Measurements from ENCODE around the gene PUSL1. TPM values are rescaled to one million over a fixed set of nuclear protein-coding genes. Genes with fewer than 3 reads are reported as not detected.

PUSL1 gene
- 19.0 TPM for total RNA-seq

DNA sequence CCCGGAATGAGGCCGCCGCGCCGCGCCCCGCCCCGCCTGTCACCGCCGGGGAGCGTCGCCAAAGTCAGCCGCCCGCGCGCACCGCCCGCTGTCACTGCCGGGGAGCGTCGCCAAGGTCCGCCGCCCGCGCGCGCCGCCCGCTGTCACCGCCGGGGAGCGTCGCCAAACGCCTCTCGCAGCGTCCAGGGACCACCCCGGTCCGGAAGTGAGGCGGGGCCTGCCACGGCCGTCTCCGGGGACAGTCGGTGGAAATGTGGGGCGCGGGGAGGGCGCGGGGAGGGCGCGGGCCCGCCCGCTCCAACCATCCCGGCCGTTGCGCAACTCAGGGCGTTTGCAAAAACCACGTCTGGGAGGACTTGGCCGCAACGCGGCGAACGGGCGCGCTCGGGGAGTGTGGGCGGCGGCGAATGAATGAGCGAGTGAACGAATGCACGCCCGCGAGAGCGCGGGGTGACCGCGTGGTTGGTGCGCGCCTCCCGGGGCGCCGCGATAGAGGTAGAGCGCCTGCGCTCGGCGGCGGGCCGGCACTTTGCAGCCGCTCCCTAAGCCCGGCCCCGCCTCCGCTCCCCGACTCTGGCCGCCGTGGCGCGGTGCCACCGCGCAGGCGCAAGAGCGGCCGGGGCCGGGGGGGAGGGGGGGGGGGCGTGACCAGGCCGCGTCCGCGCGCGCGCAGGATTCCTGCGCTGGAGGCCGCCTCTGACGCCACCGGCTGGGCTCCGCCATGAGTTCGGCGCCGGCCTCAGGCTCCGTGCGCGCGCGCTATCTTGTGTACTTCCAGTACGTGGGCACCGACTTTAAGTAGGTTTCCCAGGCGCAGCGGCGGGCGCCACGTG lies at the start of gene PUSL1, which contains the start of gene ACAP3:
Gene PUSL1 (plus strand): TSS at position 675 of the 833 bp plus-strand sequence. CDS start 47 bp downstream, at position 722.
Gene ACAP3 (minus strand): TSS at position 8 of the 833 bp plus-strand sequence. CDS start 115 bp downstream, outside the sequence.
- peak; percentile 87 for DNase-seq (ENCODE audit: low spot score)

- DNase-seq (ENCODE audit: low spot score) = no peak
Measured at GRCh38 chr1:1259119-1259488, 49.3 kb upstream of the PUSL1 start.

DNA sequence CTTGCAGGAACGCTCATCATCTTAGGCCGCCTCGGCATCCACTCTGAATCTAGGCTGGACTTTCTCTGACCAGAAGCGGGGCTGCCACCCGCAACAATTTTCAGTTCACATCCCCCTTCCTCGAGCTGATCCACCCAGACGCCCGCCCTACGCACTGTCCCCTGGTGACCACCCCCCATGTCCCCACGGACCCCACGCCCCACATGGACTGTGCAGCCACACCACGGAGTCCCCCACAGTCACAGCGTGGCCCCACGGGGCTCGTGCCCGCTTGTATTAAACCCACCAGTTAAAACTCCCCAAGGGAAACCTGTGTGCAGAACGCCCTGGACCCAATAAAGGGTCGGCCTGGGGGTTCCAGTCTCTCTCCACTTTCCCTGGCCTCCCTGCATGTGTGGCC lies 48.9 kb upstream of the PUSL1 start:
- no peak for DNase-seq (ENCODE audit: low spot score)

- DNase-seq (ENCODE audit: low spot score) = no peak
Measured at GRCh38 chr1:1259951-1260600, 48.3 kb upstream of the PUSL1 start.

DNA sequence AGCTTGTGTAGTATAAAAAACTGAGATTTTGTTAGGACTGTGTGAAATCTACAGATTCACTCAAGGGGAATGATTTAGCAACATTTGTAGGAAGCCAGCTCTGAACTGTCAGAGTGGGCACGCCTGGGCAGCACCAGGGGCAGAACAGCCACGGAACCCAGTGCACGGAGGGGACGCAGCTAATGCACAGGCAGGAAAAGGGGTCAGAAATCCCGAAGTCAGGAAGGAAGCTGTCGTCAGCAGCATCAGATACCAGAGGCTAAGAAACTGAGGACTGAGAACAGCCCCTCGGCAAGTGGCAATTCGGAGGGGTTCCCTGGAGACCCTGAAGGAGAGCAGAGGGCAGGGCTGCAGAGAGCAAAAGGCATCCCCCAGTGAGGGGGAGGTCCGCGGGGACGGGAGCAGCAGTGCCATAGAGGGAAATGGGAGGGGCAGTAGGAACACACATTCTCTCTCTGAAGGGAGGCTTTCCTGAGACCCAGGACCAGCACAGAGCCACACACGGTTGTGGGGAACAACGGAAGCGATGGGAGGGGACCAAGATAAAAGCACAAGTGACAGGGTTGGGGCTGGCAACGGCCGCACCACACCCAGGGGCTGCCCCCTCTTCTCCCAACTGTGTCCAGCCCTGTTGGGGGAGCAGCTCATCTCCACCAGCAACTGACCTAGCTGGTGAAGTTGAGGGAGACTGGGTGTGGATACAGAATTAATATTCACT lies 47.4 kb upstream of the PUSL1 start:
- no peak for DNase-seq (ENCODE audit: low spot score)

- no peak for DNase-seq (ENCODE audit: low spot score)
Measured at GRCh38 chr1:1262071-1262470, 46.3 kb upstream of the PUSL1 start.

GRCh38 chr1:1262758-1263157 lies 45.6 kb upstream of the PUSL1 start:
- no peak for DNase-seq (ENCODE audit: low spot score)

DNA sequence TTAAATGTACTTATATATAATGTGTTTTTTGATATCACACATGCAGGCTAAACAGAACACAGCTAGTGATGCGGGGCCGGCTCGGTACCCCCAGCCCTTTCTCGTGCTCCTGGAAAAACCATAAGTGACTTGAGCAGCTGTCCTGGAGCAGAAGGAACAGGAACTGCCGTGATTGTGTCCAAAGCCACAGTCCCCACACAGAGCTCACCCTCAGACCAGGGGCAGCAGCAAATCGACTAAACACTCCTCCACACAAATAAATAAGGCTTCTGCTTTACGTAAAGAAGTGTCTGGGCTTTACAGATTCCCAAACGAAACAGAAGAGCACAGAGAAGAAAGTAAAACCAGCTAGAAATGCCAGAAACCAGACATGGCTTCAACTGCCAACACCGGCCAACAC lies 44.4 kb upstream of the PUSL1 start:
- DNase-seq (ENCODE audit: low spot score) = no peak

- DNase-seq (ENCODE audit: low spot score) = no peak
Measured at GRCh38 chr1:1264868-1265272, 43.5 kb upstream of the PUSL1 start.

GRCh38 chr1:1267488-1268283 lies 40.7 kb upstream of the PUSL1 start:
- no peak for DNase-seq (ENCODE audit: low spot score)

DNA sequence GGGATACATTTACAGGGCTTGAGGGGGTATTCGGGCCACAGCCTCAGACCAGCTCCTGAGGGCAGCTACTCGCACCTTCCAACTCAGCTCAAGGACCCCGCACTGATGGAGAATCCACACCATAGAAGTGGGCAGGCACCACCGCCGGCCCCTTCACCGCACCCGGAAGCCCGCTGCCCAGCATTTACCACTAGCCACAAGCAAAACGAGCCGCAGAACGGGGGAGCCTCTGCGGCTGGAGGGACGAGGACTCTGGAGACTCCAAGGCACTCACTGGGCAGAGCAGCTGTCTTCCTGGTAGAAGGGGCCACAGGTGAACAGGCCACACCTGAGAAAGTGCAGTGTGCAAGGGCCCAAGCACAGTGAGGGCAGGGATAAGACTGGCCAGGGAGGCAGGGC lies 40.1 kb upstream of the PUSL1 start:
- no peak for DNase-seq (ENCODE audit: low spot score)

DNA sequence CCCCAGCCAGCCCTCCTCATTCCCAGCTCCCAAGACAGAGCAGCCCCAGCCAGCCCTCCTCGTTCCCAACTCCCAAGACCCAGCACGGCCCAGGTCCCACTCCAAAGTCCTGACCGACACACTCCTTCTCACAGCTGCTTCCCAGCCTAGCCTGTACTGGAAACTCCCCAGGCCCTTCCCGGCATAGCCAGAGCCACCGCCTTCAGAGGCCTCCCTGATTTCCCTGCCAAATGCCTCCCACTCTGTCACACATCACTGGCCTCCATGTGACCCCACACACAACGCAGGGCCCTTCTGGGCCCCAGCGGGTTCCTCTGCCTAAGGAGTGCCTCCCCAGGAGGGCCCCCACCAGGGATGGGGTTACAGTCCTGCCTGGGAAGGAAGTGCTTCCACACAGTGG lies 37.6 kb upstream of the PUSL1 start:
- DNase-seq (ENCODE audit: low spot score) = no peak

- DNase-seq (ENCODE audit: low spot score) = peak; percentile 72
Measured at GRCh38 chr1:1272341-1273208, 35.8 kb upstream of the PUSL1 start.

DNA sequence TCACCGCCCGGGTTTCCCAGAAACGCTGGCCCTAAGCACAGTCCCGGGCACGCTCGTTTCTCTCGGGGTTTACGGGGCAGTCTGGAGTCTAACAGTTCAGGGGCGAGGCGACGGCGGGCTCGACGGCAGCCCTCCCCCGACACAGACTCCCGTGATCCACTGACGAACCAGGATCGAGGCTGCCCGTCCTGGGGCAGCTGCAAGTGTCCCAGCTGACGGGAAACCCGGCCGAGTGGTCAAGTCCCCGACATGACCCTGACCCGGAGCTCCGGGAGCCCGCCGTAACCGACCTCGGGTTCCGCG lies 35.2 kb upstream of the PUSL1 start:
- no peak for DNase-seq (ENCODE audit: low spot score)

DNA sequence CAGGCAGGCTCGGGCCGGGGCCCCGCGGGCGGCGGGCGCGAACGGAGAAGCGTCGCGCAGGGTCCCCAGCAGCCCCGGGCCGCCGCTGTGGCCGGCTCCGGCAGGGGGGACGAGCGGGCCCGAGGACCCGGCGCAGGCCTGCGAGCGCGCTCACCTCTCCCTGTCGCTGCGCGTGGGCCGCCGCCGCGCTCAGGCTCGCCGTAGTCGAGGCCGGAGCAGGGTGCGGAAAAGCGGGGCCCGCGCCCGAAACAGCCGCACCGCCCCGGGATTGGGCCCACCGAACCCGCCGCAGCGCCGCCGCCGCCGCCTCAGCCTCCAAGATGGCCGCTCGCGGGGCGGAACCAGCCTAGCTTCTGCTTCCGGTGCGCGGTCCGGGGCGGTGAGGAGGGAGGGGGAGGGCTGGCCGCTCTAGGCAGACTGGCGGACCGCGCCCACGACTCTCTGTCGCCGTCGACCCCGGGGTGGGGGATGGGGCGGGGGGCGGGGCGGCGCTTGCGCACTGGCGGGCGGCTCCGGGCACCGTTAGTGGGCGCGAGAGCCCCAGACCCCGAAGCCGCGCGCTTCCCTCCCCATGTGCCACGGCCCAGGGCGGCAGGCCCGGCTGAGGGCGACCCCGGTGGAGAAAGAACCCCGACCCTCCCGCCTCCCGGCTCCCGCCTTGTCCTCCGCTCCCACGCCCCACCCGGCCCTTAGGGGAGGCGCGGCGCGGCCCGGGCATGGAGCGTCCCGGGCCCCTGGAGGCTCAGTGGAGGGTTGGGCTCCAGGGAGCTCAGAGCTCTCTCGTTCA lies 34.7 kb upstream of the PUSL1 start, which contains the start of gene UBE2J2:
Gene UBE2J2 (minus strand): TSS at position 343 of the 787 bp plus-strand sequence. CDS start 5,862 bp downstream, outside the sequence.
- peak; percentile 94 for DNase-seq (ENCODE audit: low spot score)

DNA sequence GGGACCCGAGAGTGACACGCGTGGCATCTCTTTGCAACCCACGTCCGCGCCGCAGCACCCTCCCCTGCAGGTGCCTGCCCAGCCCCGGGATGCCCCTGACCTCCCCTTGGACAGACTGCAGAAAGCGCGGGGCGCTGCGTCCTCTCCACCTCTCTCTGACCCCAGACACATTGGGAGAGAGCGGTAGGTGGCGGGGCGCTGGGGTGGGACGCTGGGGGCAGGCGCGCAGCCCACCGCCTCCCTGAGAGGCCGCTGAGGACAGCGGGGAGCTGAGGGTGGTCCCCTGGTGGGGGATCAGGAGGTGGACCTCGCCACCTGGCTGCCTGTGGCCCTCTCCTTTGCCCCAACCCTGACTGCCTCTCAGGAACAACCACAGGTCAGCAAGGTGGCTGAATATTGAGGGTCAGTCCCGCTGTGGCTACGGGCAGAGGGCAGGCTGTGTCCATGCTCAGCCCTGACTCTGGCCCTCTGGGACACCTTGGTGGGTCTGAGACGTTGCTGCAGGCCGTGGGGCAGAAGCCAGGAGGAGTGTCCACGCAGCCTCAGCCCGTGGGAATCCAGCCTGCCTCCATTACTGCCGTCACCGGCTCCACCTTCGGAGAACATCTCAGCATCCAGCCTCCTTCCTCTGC lies 34.0 kb upstream of the PUSL1 start:
- DNase-seq (ENCODE audit: low spot score) = no peak

DNA sequence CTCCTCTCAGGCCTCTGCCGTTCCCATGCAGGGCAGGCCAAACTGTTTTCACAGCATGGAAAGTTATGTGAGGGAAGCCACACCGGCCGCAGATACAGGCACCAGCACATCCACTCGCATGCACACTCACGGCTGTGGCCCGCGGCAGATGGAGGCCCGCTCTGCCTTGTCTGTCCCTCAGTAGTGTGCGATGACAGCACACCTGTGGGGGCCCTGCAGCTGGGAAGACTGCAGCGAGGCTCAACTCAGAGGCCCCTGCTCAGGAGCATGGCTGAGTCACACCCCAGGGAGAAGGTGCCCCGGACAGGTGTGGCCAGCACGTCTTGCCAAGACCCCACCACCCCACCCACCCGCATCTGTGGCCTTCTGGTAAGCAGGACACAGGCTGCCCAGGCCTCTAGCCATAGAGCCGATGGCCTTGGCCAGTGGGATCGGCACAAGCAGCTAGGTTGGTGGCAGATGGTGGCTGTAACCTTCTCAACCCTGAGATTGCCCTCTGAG lies 33.4 kb upstream of the PUSL1 start:
- DNase-seq (ENCODE audit: low spot score) = no peak

- no peak for DNase-seq (ENCODE audit: low spot score)
Measured at GRCh38 chr1:1275836-1276235, 32.6 kb upstream of the PUSL1 start.

GRCh38 chr1:1278620-1279019 lies 29.8 kb upstream of the PUSL1 start:
- no peak for DNase-seq (ENCODE audit: low spot score)
